ENCODE results near the gene PRODH2. TPM values are rescaled to one million over a fixed set of nuclear protein-coding genes. Genes with fewer than 3 reads are reported as not detected.

Gene PRODH2
- total RNA-seq, 1 experiment from 2014 or later: not detected

GRCh38 chr19:35860818-35861639, 48.4 kb upstream of the PRODH2 start (continued):
- TF ChIP-seq PRDM15 (CRISPR knock-in tag; IDR thresholded peaks at IDR 0.05) (peak; percentile 58; the same call in 1 of the 2 replicates), E2F4 (CRISPR knock-in tag; IDR thresholded peaks at IDR 0.05; ENCODE audit: borderline replicate concordance, low read depth) (no peak), USF2 (CRISPR knock-in tag; IDR thresholded peaks at IDR 0.05) (peak; percentile 63), ETV6 (CRISPR knock-in tag; IDR thresholded peaks at IDR 0.05) (0 out of 2 replicates have a peak, but pooled peaks have one; percentile 3), GTF2I (CRISPR knock-in tag; conservative IDR thresholded peaks at IDR 0.05) (no peak), ARID4B (CRISPR knock-in tag; IDR thresholded peaks at IDR 0.05; ENCODE audit: borderline replicate concordance) (peak; percentile 68; the same call in 1 of the 2 replicates), GABPB1 (CRISPR knock-in tag; IDR thresholded peaks at IDR 0.05) (no peak), ZNF138 (CRISPR knock-in tag; conservative IDR thresholded peaks at IDR 0.05) (no peak), PRRX2 (CRISPR knock-in tag; IDR thresholded peaks at IDR 0.05) (no peak), HMGA2 (CRISPR knock-in tag; IDR thresholded peaks at IDR 0.05) (no peak), NR3C1 (CRISPR knock-in tag; conservative IDR thresholded peaks at IDR 0.05; ENCODE audit: low read depth) (no peak), FOXK1 (CRISPR knock-in tag; IDR thresholded peaks at IDR 0.05) (0 out of 2 replicates have a peak, but pooled peaks have one; percentile 14), USF1 (CRISPR knock-in tag; IDR thresholded peaks at IDR 0.05) (peak; percentile 72; the same call in 1 of the 2 replicates), IRF1 (CRISPR knock-in tag; IDR thresholded peaks at IDR 0.05) (no peak)

Data from WTC11 (cell line).